Naive thymus-derived CD4-positive, alpha-beta T cell (primary cell): ENCODE measurements around the gene KDELR1. TPM values are rescaled to one million over a fixed set of nuclear protein-coding genes. Genes with fewer than 3 reads are reported as not detected.
A peak's percentile ranks its signal among the peaks of the same experiment; 100 is the strongest.
"Not testable (repeated sequence)": the region's sequence is repeated elsewhere in the genome, so short reads cannot be mapped to it uniquely, and the experiment has no call there.

Experiments used
- ATAC-seq: fragments of 150-1000 bp; cut with Tn5 transposase; 2 replicates; pipeline ENCODE4 v1.10.0; 2021; ENCODE audit warnings: mild to moderate bottlenecking, moderate library complexity
- CTCF ChIA-PET: fragments of 350-600 bp; sonication (Branson Sonifier 250); formaldehyde crosslinking; loops from one replicate; lab custom pipeline; 2021; ENCODE audit warnings: antibody characterized with exemption; lab: Charles Lee
- POLR2A ChIA-PET: fragments of 350-600 bp; sonication (Branson Sonifier 250); formaldehyde crosslinking; loops from one replicate; lab custom pipeline; 2021; ENCODE audit warnings: antibody characterized with exemption, inconsistent platforms; lab: Charles Lee
- DNase-seq, 9 donors: peaks; one replicate each; pipeline versions ENCODE4 v3.0.0 to v3.0.0-alpha.2; 2020 to 2022; ENCODE audit warnings: mixed read lengths in 1 of 9
- H3K27ac ChIP-seq: one replicate; pipeline ENCODE4 v1.7.0; 2013; ENCODE audit warnings: mild to moderate bottlenecking, low read depth, low read length, moderate library complexity
- H3K27me3 ChIP-seq, 2 donors: one replicate each; pipeline ENCODE4 v1.7.0; 2013; ENCODE audit warnings: low read length in 2 of 2, mild to moderate bottlenecking in 2 of 2, moderate library complexity in 2 of 2; ENCODE audit not compliant: control insufficient read depth in 2 of 2, insufficient read depth in 2 of 2
- H3K36me3 ChIP-seq, 3 experiments: 1 replicate in 2 of 3; 2 replicates in 1 of 3; pipeline ENCODE4 v1.7.0; 2013; ENCODE audit warnings: low read length in 3 of 3, mild to moderate bottlenecking in 3 of 3, moderate library complexity in 1 of 3; ENCODE audit not compliant: insufficient read depth in 3 of 3, control insufficient read depth in 2 of 3
- H3K4me1 ChIP-seq, 2 donors: one replicate each; pipeline ENCODE4 v1.7.0; 2013; ENCODE audit warnings: low read length in 2 of 2, mild to moderate bottlenecking in 2 of 2, moderate library complexity in 1 of 2; ENCODE audit not compliant: control insufficient read depth in 2 of 2, insufficient read depth in 2 of 2
- H3K4me3 ChIP-seq: 2 replicates; pipeline ENCODE4 v1.7.0; 2013; ENCODE audit warnings: mild to moderate bottlenecking, low read length
- H3K9me3 ChIP-seq, 3 experiments: 1 replicate in 2 of 3; 2 replicates in 1 of 3; pipeline ENCODE4 v1.7.0; 2013; ENCODE audit warnings: low read length in 3 of 3; ENCODE audit not compliant: control insufficient read depth in 2 of 3
- H3K27ac Mint-ChIP-seq, 9 donors: one replicate each; pipeline ENCODE4 v1.8.0; 2020 to 2022; ENCODE audit warnings: mixed read lengths in 9 of 9, mild to moderate bottlenecking in 8 of 9, moderate library complexity in 5 of 9, inconsistent platforms in 2 of 9
- H3K27me3 Mint-ChIP-seq, 5 donors: one replicate each; pipeline ENCODE4 v1.8.0; 2021 to 2022; ENCODE audit warnings: mixed read lengths in 5 of 5, mild to moderate bottlenecking in 1 of 5
- H3K36me3 Mint-ChIP-seq, 5 donors: one replicate each; pipeline ENCODE4 v1.8.0; 2020 to 2022; ENCODE audit warnings: mixed read lengths in 5 of 5, mild to moderate bottlenecking in 3 of 5, inconsistent platforms in 1 of 5
- H3K4me1 Mint-ChIP-seq, 7 donors: one replicate each; pipeline ENCODE4 v1.8.0; 2020 to 2022; ENCODE audit warnings: mixed read lengths in 7 of 7, mild to moderate bottlenecking in 3 of 7, inconsistent platforms in 1 of 7
- H3K4me3 Mint-ChIP-seq, 10 donors: one replicate each; pipeline ENCODE4 v1.8.0; 2020 to 2022; ENCODE audit warnings: mild to moderate bottlenecking in 10 of 10, mixed read lengths in 10 of 10, moderate library complexity in 6 of 10, inconsistent platforms in 2 of 10
- H3K9me3 Mint-ChIP-seq, 11 donors: one replicate each; pipeline ENCODE4 v1.8.0; 2020 to 2022; ENCODE audit warnings: mixed read lengths in 11 of 11, mild to moderate bottlenecking in 4 of 11, inconsistent platforms in 1 of 11, moderate library complexity in 1 of 11
- intact Hi-C, 2 donors: fragments of 100-400 bp; cut with micrococcal nuclease; formaldehyde crosslinking; loops; one replicate each; pipeline ENCODE4 v1.15.1; 2023
- polyA plus RNA-seq, 2 donors: library from polyadenylated mRNA; unstranded; fragments of 300-500 nt; fragmentation: Illumina TruSeq; gene quantifications; one replicate each; pipeline ENCODE4 v1.2.3, GENCODE V29; 2021
- total RNA-seq, 6 experiments: library from RNA in 5 of 6; stranded (reverse) in 5 of 6; gene quantifications; 1 replicate in 5 of 6; 2 replicates in 1 of 6; pipeline ENCODE4 v1.2.3 and lab custom pipeline; 2021 to 2026

Gene KDELR1
- total and polyA plus RNA-seq, 7 experiments from 2014 or later = 22.2 to 73.9 (median 51.2) TPM

DNA sequence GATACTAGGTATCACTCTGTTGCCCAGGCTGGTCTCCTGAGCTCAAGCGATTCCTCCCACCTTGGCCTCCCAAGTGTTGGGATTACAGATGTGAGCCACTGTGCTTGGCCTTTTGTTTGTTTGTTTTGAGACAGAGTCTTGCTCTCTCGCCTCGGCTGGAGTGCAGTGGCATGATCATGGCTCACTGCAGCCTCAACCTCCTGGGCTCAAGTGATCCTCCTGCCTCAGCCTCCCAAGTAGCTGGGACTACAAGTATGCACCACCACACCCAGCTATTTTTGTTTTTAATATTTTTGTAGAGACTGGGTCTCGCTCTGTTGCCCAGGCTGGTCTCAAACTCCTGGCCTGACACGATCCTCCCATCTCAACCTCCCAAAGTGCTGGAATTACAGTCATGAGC lies 19.6 kb downstream of the KDELR1 start:
- H3K27me3 Mint-ChIP-seq, H3K9me3 Mint-ChIP-seq, H3K4me3 Mint-ChIP-seq, H3K27ac ChIP-seq, ATAC-seq, POLR2A ChIA-PET, CTCF ChIA-PET, H3K4me1 ChIP-seq, H3K4me1 Mint-ChIP-seq, H3K27ac Mint-ChIP-seq, DNase-seq, H3K9me3 ChIP-seq, H3K36me3 Mint-ChIP-seq, intact Hi-C loops, H3K4me3 ChIP-seq, H3K27me3 ChIP-seq, H3K36me3 ChIP-seq: not testable (repeated sequence)

DNA sequence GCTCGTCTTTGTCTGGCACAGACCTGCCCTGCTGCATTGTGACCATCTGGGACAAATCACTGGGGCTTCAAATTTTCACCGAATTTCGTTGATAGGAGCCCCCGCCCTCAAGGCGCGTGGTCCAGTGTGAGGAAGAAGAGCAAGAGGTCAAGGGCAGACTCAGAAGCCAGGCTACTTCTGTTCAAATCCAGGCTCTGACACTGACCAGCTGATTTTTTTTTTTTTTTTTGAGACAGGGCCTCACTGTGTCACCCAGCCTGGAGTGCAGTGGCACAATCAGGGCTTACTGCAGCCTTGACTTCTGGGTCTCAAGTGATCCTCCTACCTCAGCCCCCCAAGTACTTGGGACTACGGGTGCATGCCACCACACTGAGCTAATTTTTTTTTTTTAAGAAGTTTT lies 20.0 kb downstream of the KDELR1 start:
- H3K9me3 Mint-ChIP-seq = no peaks in the 10 kb centered on the region
- intact Hi-C loops = no loop called here
- no peaks in the 10 kb centered on the region for H3K9me3 ChIP-seq
- no peak overlapping the region for H3K4me3 ChIP-seq
- H3K4me1 Mint-ChIP-seq = no peaks in the 10 kb centered on the region
- no peak overlapping the region for H3K27ac ChIP-seq
- H3K27me3 Mint-ChIP-seq = peaks cover 0 to 2% (median 0%) of the 10 kb centered on the region in 5 donors
- POLR2A ChIA-PET = no interaction called here
- no peak for DNase-seq
- no peak overlapping the region for H3K27ac Mint-ChIP-seq
- no peaks in the 10 kb centered on the region for H3K27me3 ChIP-seq
- ATAC-seq = no peak
- CTCF ChIA-PET = interaction anchor here (0.6 kb wide), 1 partner anchor 213 kb away, joined by 4 read pairs; no protein-coding TSS in a partner anchor
- H3K4me1 ChIP-seq = no peaks in the 10 kb centered on the region
- H3K36me3 Mint-ChIP-seq = no peaks in the 10 kb centered on the region
- no peaks in the 10 kb centered on the region for H3K36me3 ChIP-seq
- no peak overlapping the region for H3K4me3 Mint-ChIP-seq

DNA sequence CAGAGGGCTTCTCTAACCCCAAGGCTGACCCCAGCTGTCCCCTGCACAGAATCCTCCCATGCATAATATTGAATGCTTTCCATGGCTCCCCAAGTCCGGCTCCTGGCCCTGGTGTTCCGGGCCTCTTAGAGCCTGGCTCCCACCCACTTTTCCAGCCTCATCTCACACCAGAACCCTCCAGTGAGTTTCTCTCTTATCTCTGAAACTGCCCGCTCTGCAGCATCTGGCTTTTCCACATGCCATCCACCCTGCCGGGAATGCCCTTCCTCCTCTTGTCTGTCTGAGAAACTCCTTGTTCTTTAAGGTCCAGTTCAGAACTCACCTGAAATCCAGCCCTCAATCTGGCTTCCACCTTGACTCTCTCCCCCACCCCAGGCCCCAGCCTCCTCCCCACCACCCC lies 20.4 kb downstream of the KDELR1 start:
- intact Hi-C loops = no loop called here
- no peak overlapping the region for H3K4me3 ChIP-seq
- no peaks in the 10 kb centered on the region for H3K9me3 ChIP-seq
- no peaks in the 10 kb centered on the region for H3K4me1 ChIP-seq
- DNase-seq (no peak), ATAC-seq (no peak)
- H3K4me1 Mint-ChIP-seq = no peaks in the 10 kb centered on the region
- H3K27me3 Mint-ChIP-seq = peaks cover 0 to 2% (median 0%) of the 10 kb centered on the region in 5 donors
- H3K27me3 ChIP-seq = no peaks in the 10 kb centered on the region
- no peaks in the 10 kb centered on the region for H3K9me3 Mint-ChIP-seq
- POLR2A ChIA-PET = no interaction called here
- H3K4me3 Mint-ChIP-seq = no peak overlapping the region
- peak overlapping the region in 2 of 9 donors; percentile 10 for H3K27ac Mint-ChIP-seq
- CTCF ChIA-PET = interaction anchor here (0.6 kb wide), 1 partner anchor 213 kb away, joined by 4 read pairs; no protein-coding TSS in a partner anchor
- H3K27ac ChIP-seq = no peak overlapping the region
- no peaks in the 10 kb centered on the region for H3K36me3 ChIP-seq
- H3K36me3 Mint-ChIP-seq = no peaks in the 10 kb centered on the region

DNA sequence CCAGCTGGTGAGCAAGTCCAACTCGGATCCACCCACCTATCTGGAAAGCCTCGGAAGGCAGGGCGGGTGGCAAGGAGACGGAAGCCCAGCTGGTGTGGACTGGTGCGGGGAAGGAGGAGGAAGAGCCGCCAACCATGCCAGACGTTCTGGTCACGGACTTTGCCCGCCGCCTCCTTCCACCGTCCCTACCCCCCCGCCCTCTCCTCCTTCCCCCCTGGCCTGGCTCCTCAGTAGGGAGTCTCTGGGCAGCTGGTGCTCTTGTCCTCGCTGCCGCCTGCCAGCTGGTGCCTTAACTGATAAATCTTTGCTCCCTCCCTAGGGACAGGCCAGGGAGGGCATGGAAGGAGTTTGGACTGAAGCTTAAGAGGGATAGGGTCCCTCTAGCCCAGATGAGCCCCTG lies 22.4 kb downstream of the KDELR1 start:
- no peak for ATAC-seq
- no peak overlapping the region for H3K4me3 ChIP-seq
- Mint-ChIP-seq H3K9me3 (peaks cover 0 to 2% (median 0%) of the 10 kb centered on the region in 11 donors), H3K27me3 (peaks cover 0 to 4% (median 0%) of the 10 kb centered on the region in 5 donors), H3K36me3 (no peaks in the 10 kb centered on the region), H3K4me3 (no peak overlapping the region), H3K4me1 (peaks cover 0 to 12% (median 0%) of the 10 kb centered on the region in 7 donors), H3K27ac (no peak overlapping the region)
- no peaks in the 10 kb centered on the region for H3K36me3 ChIP-seq
- intact Hi-C loops = no loop called here
- ChIA-PET CTCF (no interaction called here), POLR2A (no interaction called here)
- DNase-seq = no peak
- peaks cover 0 to 7% of the 10 kb centered on the region in 2 donors for H3K4me1 ChIP-seq
- H3K9me3 ChIP-seq = no peaks in the 10 kb centered on the region
- H3K27ac ChIP-seq = no peak overlapping the region
- H3K27me3 ChIP-seq = no peaks in the 10 kb centered on the region

DNA sequence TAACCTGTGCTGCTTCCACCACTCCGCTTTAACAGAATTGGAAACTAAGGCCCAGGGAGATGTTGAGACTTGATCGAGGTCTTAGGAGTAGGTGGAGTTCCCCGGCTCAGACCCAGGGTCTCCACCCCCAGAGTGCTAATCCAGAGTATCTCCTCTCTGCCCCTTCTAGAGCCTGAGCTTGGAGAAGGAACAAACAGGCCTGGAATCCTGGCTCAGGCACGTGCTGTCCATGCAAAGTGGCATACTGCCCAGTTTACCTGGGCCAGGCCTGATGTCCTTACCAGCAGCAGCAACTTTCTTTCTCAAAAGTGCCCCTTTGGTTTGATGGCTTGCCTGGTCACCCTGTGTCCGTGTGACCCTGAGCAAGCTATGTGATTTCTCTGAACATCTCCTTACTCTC lies 23.5 kb downstream of the KDELR1 start:
- Mint-ChIP-seq H3K4me3 (no peak overlapping the region), H3K27ac (peak overlapping the region in 1 of 9 donors; percentile 22), H3K9me3 (peaks cover 0 to 5% (median 0%) of the 10 kb centered on the region in 11 donors), H3K36me3 (no peaks in the 10 kb centered on the region), H3K4me1 (peaks cover 0 to 18% (median 2%) of the 10 kb centered on the region in 7 donors), H3K27me3 (peaks cover 0 to 4% (median 0%) of the 10 kb centered on the region in 5 donors)
- Histone ChIP-seq H3K36me3 (no peaks in the 10 kb centered on the region), H3K27me3 (no peaks in the 10 kb centered on the region), H3K27ac (no peak overlapping the region), H3K4me1 (peaks cover 5 to 9% of the 10 kb centered on the region in 2 donors), H3K9me3 (no peaks in the 10 kb centered on the region), H3K4me3 (no peak overlapping the region)
- POLR2A ChIA-PET = interaction anchor here (0.7 kb wide), 1 partner anchor 59 kb away, joined by 6 read pairs; no protein-coding TSS in a partner anchor
- intact Hi-C loops = no loop called here
- CTCF ChIA-PET = interaction anchor here (0.8 kb wide), 1 partner anchor 24 kb away, joined by 6 read pairs; the partner anchor contains the start of gene KDELR1
- ATAC-seq (no peak), DNase-seq (no peak)

DNA sequence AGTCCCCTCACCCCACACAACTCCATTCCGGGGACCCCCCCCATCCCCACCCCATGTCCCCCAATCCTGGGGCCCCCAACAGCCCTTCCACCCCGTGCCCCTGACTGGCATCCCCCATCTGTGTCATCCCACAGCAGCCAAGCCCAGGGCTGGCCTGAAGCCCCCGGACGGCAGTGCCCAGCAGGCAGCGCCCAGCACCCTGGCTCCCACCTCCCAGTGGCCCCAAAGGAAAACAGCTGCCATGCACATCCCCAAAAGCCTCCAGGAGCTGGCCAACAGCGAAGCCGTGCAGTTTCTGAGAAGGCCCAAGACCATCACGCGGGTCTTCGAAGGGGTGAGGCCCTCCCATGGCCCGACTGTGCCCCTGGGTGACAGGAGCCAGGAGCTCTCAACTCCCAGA lies 25.7 kb downstream of the KDELR1 start:
- ChIA-PET CTCF (no interaction called here), POLR2A (interaction anchor here (0.6 kb wide), 1 partner anchor 14 kb away, joined by 3 read pairs; no protein-coding TSS in a partner anchor)
- H3K4me3 Mint-ChIP-seq = no peak overlapping the region
- H3K36me3 ChIP-seq = no peaks in the 10 kb centered on the region
- no peak overlapping the region for H3K4me3 ChIP-seq
- no peaks in the 10 kb centered on the region for H3K9me3 ChIP-seq
- DNase-seq (peak in 1 of 9 donors; percentile 26), ATAC-seq (no peak)
- H3K27me3 Mint-ChIP-seq = peaks cover 0 to 3% (median 0%) of the 10 kb centered on the region in 5 donors
- no peaks in the 10 kb centered on the region for H3K27me3 ChIP-seq
- H3K27ac Mint-ChIP-seq = no peak overlapping the region
- peaks cover 9 to 13% of the 10 kb centered on the region in 2 donors for H3K4me1 ChIP-seq
- H3K36me3 Mint-ChIP-seq = no peaks in the 10 kb centered on the region
- peaks cover 0 to 5% (median 0%) of the 10 kb centered on the region in 11 donors for H3K9me3 Mint-ChIP-seq
- intact Hi-C loops = loop anchor here (2.0 kb wide), 2 partner anchors 33 to 253 kb away; partner anchors contain the start of genes RPL18 (in 1 of the 2) and SPHK2 (in 1 of the 2)
- H3K27ac ChIP-seq = no peak overlapping the region
- peaks cover 0 to 28% (median 6%) of the 10 kb centered on the region in 7 donors for H3K4me1 Mint-ChIP-seq
